ENCODE measurements around the gene COL27A1. TPM values are rescaled to one million over a fixed set of nuclear protein-coding genes. Genes with fewer than 3 reads are reported as not detected.

The COL27A1 gene
- total RNA-seq, 4 donors from 2014 or later: 14.2 to 32.9 (median 20.7) TPM

DNA sequence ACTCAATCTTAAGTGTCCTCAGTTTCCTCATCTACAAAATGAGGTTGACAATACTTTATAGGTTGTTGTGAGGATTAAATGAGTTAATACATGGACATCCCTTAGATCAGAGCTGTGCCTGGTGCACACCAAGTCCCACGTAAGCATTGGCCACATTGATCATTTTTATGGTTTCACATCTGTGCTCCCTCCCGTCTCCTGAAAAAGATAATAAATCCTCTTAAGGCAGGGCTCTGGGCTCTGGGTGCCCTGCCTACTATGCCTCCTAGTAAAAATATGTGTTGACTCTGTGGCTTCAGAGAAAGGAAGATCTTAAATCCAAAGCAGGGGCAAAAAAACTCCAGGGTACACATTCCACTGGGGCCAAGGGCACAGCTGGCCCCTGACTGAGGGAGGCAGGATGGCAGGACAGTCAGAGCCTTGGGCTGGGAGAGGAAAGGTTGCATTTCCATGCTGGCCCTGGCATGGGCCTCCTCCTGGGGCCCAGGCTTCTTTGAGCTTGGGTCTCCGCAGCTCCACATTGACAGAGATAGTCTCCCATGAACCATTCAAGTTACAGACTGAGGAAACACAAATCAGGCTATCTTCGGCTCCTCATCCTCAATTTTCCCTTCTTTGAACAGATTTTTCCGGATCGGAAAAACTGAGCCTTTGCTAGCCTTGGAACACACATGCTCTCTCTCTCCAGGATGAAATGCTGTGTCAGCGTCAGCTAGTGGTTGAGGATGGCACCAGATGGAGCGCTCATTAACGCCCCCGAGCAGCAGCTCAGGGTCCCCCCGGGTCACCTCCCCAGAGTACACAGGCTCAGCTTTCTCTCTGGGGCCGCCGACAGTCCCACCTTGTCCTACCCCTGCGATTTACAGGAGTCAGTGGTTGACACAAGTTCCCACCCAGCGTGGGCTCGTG is 33.9 kb upstream of the COL27A1 start:
- TF ChIP-seq, protein P1, sequence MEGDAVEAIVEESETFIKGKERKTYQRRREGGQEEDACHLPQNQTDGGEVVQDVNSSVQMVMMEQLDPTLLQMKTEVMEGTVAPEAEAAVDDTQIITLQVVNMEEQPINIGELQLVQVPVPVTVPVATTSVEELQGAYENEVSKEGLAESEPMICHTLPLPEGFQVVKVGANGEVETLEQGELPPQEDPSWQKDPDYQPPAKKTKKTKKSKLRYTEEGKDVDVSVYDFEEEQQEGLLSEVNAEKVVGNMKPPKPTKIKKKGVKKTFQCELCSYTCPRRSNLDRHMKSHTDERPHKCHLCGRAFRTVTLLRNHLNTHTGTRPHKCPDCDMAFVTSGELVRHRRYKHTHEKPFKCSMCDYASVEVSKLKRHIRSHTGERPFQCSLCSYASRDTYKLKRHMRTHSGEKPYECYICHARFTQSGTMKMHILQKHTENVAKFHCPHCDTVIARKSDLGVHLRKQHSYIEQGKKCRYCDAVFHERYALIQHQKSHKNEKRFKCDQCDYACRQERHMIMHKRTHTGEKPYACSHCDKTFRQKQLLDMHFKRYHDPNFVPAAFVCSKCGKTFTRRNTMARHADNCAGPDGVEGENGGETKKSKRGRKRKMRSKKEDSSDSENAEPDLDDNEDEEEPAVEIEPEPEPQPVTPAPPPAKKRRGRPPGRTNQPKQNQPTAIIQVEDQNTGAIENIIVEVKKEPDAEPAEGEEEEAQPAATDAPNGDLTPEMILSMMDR (IDR thresholded peaks at IDR 0.05): no peak
- TF ChIP-seq POLR2A (IDR thresholded peaks at IDR 0.05) (no peak), EP300 (IDR thresholded peaks at IDR 0.05) (no peak), POLR2AphosphoS5 (IDR thresholded peaks at IDR 0.05) (no peak)
- H3K36me3 ChIP-seq: no peaks in the 10 kb centered on the region
- H3K4me1 ChIP-seq: no peaks in the 10 kb centered on the region
- no peak overlapping the region for H3K27ac ChIP-seq
- WGBS: 64% methylated on average over 10 of the region's 16 CpGs
- no peak for DNase-seq (ENCODE audit: low spot score in 2 of 2)
- no peak overlapping the region for H3K4me3 ChIP-seq
- no peaks in the 10 kb centered on the region for H3K9me3 ChIP-seq
- H3K27me3 ChIP-seq: peaks cover 4% of the 10 kb centered on the region

DNA sequence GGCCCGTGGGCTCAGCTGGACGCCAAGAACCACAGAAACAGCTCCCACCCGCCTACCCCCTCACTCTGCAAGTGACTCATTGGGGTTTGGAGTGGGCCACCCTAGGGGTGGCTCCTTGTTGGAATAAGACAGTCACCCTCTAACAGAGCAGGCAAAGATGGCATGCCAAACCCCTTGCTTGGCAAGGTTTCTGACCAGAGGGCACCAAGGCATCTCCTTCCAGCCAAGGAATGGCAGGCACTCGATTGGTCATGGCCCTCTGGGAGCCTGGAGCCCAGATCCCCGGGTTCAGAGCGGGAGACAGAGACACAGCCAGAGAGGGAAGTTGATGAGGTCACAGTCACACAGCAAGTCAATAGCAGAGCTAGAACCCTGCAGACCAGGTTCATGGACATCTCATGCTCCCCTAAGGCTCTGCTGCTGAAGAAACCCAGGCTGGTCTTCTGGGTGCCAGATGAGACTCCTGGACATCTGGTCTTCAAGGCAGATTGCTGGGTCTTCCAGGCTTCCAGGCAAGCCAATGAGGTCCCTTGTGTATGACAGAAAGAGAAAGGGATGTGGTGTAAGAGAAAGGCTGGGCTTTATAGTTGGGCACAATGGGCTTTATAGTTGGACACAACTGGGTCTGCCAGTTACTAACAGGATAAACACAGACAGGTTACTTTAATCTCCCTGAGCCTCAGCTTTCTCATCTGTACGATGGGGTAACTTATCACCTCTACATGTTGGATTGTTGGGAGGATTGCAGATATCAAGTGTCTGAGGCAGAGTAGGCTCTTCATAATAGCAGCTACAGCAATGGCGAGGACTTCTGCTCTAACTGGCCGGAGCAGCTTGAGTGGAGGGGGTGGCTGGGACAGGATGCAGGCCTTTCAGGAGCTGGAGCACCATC is 33.0 kb upstream of the COL27A1 start:
- WGBS: 69% methylated on average over 5 of the region's 9 CpGs

DNA sequence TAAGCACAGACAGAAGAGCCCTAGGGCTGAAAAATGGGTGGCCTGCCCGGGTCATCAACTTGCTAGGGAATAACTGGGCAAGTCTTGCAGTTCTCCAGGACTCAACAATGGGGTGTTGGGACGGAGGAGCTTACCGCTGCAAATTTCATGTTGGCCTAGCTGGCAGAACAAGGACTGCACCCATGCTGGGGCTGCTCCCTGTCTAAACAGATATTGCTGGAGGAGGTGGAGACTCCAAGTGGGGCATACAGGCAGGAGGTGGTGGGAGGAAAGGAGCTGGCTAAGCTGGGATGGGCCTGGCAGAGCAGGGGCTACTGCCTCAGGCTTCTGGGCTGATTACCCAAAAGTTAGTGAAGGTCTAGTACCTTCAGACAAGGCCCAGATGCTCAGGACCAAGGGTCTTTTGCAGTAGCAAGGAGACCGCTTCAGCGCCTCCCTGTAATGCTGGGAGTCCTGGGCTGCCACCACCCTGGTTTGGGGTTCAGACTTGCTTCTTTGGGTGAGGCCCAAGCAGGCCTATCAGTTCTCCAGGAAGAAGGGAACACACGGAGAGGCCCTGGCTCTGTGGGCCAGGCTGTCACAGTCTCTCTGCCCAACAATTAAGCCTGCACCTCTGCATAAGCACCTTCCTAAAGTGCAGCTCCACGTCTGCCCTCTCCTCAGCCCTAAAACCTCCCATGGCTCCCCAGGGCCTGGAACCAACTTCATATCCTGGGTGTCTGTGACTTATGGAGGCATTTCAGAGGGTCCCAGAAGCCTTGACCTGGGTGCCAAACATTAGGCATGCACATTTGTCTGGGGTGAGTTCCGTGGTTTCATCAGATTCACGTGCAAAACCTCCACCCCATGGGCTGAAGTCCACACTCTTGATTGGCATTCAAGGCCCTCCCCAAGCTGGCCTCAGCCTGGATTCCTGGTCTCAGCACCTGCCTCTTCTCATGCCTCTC is 32.0 kb upstream of the COL27A1 start:
- no peak overlapping the region for H3K4me3 ChIP-seq
- peaks cover 5% of the 10 kb centered on the region for H3K9me3 ChIP-seq
- H3K4me1 ChIP-seq: no peaks in the 10 kb centered on the region
- H3K36me3 ChIP-seq: no peaks in the 10 kb centered on the region
- TF ChIP-seq, protein P1 (IDR thresholded peaks at IDR 0.05): no peak
- TF ChIP-seq POLR2A (IDR thresholded peaks at IDR 0.05): no peak
- no peak for TF ChIP-seq EP300 (IDR thresholded peaks at IDR 0.05)
- no peak for TF ChIP-seq POLR2AphosphoS5 (IDR thresholded peaks at IDR 0.05)
- DNase-seq (ENCODE audit: low spot score in 2 of 2): peak in 1 of 2 donors; percentile 37
- H3K27me3 ChIP-seq: peaks cover 4% of the 10 kb centered on the region
- WGBS: 85% methylated on average over 9 of the region's 9 CpGs
- H3K27ac ChIP-seq: no peak overlapping the region

More for the DNA sequence above, 33.0 kb upstream of the COL27A1 start:
- H3K4me1 ChIP-seq: no peaks in the 10 kb centered on the region
- no peak overlapping the region for H3K27ac ChIP-seq
- H3K36me3 ChIP-seq: no peaks in the 10 kb centered on the region
- H3K9me3 ChIP-seq: peaks cover under 1% of the 10 kb centered on the region
- no peak overlapping the region for H3K4me3 ChIP-seq
- H3K27me3 ChIP-seq: peaks cover 4% of the 10 kb centered on the region
- no peak for DNase-seq (ENCODE audit: low spot score in 2 of 2)
- TF ChIP-seq, protein P1 (IDR thresholded peaks at IDR 0.05): no peak
- TF ChIP-seq EP300 (IDR thresholded peaks at IDR 0.05): no peak

DNA sequence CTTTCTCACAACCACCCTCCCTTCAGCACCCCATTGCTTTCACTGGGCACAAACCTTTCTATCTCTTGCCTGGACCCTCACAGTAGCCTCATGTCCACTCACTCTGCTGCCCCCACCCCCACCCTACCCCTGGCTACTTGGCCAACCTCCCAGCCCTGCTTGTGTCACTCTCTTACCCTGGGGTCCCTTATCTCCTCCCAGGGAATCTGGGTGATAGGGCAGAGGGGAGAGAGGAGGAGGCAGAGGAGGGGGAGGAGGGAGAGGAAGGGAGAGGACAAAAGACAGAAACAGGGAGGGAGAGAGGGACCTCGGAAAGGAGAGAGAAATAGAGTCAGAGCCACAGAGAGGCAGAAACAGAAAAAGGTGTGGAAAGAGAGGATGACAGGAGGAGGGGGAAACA is 31.2 kb upstream of the COL27A1 start:
- no peaks in the 10 kb centered on the region for H3K4me1 ChIP-seq
- H3K9me3 ChIP-seq: peaks cover 5% of the 10 kb centered on the region
- no peaks in the 10 kb centered on the region for H3K36me3 ChIP-seq
- 56% methylated on average over 1 of the region's 1 CpG for WGBS
- H3K27ac ChIP-seq: no peak overlapping the region
- H3K4me3 ChIP-seq: no peak overlapping the region
- DNase-seq (ENCODE audit: low spot score in 2 of 2): no peak
- H3K27me3 ChIP-seq: no peaks in the 10 kb centered on the region
- no peak for TF ChIP-seq POLR2A (IDR thresholded peaks at IDR 0.05)
- TF ChIP-seq EP300 (IDR thresholded peaks at IDR 0.05): no peak
- TF ChIP-seq, protein P1 (IDR thresholded peaks at IDR 0.05): no peak
- TF ChIP-seq POLR2AphosphoS5 (IDR thresholded peaks at IDR 0.05): no peak
